ENCODE results near the gene MTHFD1.
"Not testable (repeated sequence)": the region's sequence is repeated elsewhere in the genome, so short reads cannot be mapped to it uniquely, and the experiment has no call there.

Gene MTHFD1

GRCh38 chr14:64364907-64365306 lies 23.2 kb upstream of the MTHFD1 start:
- TF ChIP-seq CTCF (IDR thresholded peaks at IDR 0.05; ENCODE audit: low read length, missing control alignments) = no peak
- DNase-seq (ENCODE audit: low read depth) = peak; percentile 39
- H3K4me3 ChIP-seq (replicated peaks; ENCODE audit: low read depth, low read length) = no peak overlapping the region

GRCh38 chr14:64365358-64365889 lies 22.7 kb upstream of the MTHFD1 start:
- not testable (repeated sequence) for H3K4me3 ChIP-seq (replicated peaks; ENCODE audit: low read depth, low read length)

GRCh38 chr14:64369201-64369600 lies 19.0 kb upstream of the MTHFD1 start:
- TF ChIP-seq CTCF (IDR thresholded peaks at IDR 0.05; ENCODE audit: low read length, missing control alignments) = no peak
- H3K4me3 ChIP-seq (replicated peaks; ENCODE audit: low read depth, low read length) = no peak overlapping the region
- no peak for DNase-seq (ENCODE audit: low read depth)

More at GRCh38 chr14:64365358-64365889, 22.7 kb upstream of the MTHFD1 start:
- DNase-seq (ENCODE audit: low read depth) = not testable (repeated sequence)

GRCh38 chr14:64387232-64387781 lies 846 bp upstream of the MTHFD1 start:
- peak overlapping the region; percentile 87 for H3K4me3 ChIP-seq (replicated peaks; ENCODE audit: low read depth, low read length)
- peak; percentile 22 for DNase-seq (ENCODE audit: low read depth)
- TF ChIP-seq CTCF (IDR thresholded peaks at IDR 0.05; ENCODE audit: low read length, missing control alignments) = no peak

GRCh38 chr14:64388533-64389285 lies 556 bp downstream of the MTHFD1 start:
- peak overlapping the region; percentile 87 for H3K4me3 ChIP-seq (replicated peaks; ENCODE audit: low read depth, low read length)
- no peak for TF ChIP-seq CTCF (IDR thresholded peaks at IDR 0.05; ENCODE audit: low read length, missing control alignments)
- peak; percentile 13 for DNase-seq (ENCODE audit: low read depth)

- DNase-seq (ENCODE audit: low read depth) = no peak
- no peak overlapping the region for H3K4me3 ChIP-seq (replicated peaks; ENCODE audit: low read depth, low read length)
- TF ChIP-seq CTCF (IDR thresholded peaks at IDR 0.05; ENCODE audit: low read length, missing control alignments) = no peak
These were observed 3.1 kb downstream of the MTHFD1 start for GRCh38 chr14:64391113-64391725.

- no peak for DNase-seq (ENCODE audit: low read depth)
- TF ChIP-seq CTCF (IDR thresholded peaks at IDR 0.05; ENCODE audit: low read length, missing control alignments) = no peak
- no peak overlapping the region for H3K4me3 ChIP-seq (replicated peaks; ENCODE audit: low read depth, low read length)
These were observed 3.8 kb downstream of the MTHFD1 start for GRCh38 chr14:64391986-64392385.

- not testable (repeated sequence) for H3K4me3 ChIP-seq (replicated peaks; ENCODE audit: low read depth, low read length); DNase-seq (ENCODE audit: low read depth)
These were observed 5.1 kb downstream of the MTHFD1 start for GRCh38 chr14:64393189-64393726.
